ENCODE results near the gene MAML3.
"Not testable (repeated sequence)": the region's sequence is repeated elsewhere in the genome, so short reads cannot be mapped to it uniquely, and the experiment has no call there.

MAML3 gene

GRCh38 chr4:139728146-139728545 lies 425.8 kb downstream of the MAML3 start:
- no peak for DNase-seq (ENCODE audit: low read depth in 2 of 2)

- no peak for DNase-seq (ENCODE audit: low read depth in 2 of 2)
These were observed 427.4 kb downstream of the MAML3 start for GRCh38 chr4:139726615-139727014.

- DNase-seq (ENCODE audit: low read depth in 2 of 2): no peak
These were observed 428.7 kb downstream of the MAML3 start for GRCh38 chr4:139725236-139725635.

GRCh38 chr4:139721789-139722188 lies 432.2 kb downstream of the MAML3 start:
- no peak for DNase-seq (ENCODE audit: low read depth in 2 of 2)

- no peak for DNase-seq (ENCODE audit: low read depth in 2 of 2)
These were observed 433.2 kb downstream of the MAML3 start for GRCh38 chr4:139720806-139721205.

GRCh38 chr4:139719381-139720101 lies 434.4 kb downstream of the MAML3 start:
- no peak for DNase-seq (ENCODE audit: low read depth in 2 of 2)

- no peak for DNase-seq (ENCODE audit: low read depth in 2 of 2)
These were observed 435.2 kb downstream of the MAML3 start for GRCh38 chr4:139718833-139719232.

GRCh38 chr4:139718358-139718757 lies 435.6 kb downstream of the MAML3 start:
- DNase-seq (ENCODE audit: low read depth in 2 of 2): no peak

GRCh38 chr4:139715746-139716391 lies 438.1 kb downstream of the MAML3 start:
- DNase-seq (ENCODE audit: low read depth in 2 of 2): no peak

GRCh38 chr4:139712882-139713281 lies 441.1 kb downstream of the MAML3 start:
- no peak for DNase-seq (ENCODE audit: low read depth in 2 of 2)

GRCh38 chr4:139711461-139711860 lies 442.5 kb downstream of the MAML3 start:
- DNase-seq (ENCODE audit: low read depth in 2 of 2): no peak

- no peak for DNase-seq (ENCODE audit: low read depth in 2 of 2)
These were observed 443.9 kb downstream of the MAML3 start for GRCh38 chr4:139710073-139710472.

- no peak for DNase-seq (ENCODE audit: low read depth in 2 of 2)
These were observed 444.3 kb downstream of the MAML3 start for GRCh38 chr4:139709660-139710059.

GRCh38 chr4:139704915-139705485 lies 449.0 kb downstream of the MAML3 start:
- DNase-seq (ENCODE audit: low read depth in 2 of 2): no peak

GRCh38 chr4:139700568-139700967 lies 453.4 kb downstream of the MAML3 start:
- no peak for DNase-seq (ENCODE audit: low read depth in 2 of 2)

- not testable (repeated sequence) for DNase-seq (ENCODE audit: low read depth in 2 of 2)
These were observed 455.6 kb downstream of the MAML3 start for GRCh38 chr4:139698167-139698925.

- DNase-seq (ENCODE audit: low read depth in 2 of 2): no peak
These were observed 457.5 kb downstream of the MAML3 start for GRCh38 chr4:139696491-139696890.

GRCh38 chr4:139694522-139695107 lies 459.4 kb downstream of the MAML3 start:
- no peak for DNase-seq (ENCODE audit: low read depth in 2 of 2)

- no peak for DNase-seq (ENCODE audit: low read depth in 2 of 2)
These were observed 461.5 kb downstream of the MAML3 start for GRCh38 chr4:139692309-139693012.

- no peak for DNase-seq (ENCODE audit: low read depth in 2 of 2)
These were observed 463.6 kb downstream of the MAML3 start for GRCh38 chr4:139690419-139690818.

GRCh38 chr4:139689093-139689722 lies 464.8 kb downstream of the MAML3 start:
- no peak for DNase-seq (ENCODE audit: low read depth in 2 of 2)
